ENCODE data around the gene KIRREL3. TPM values are rescaled to one million over a fixed set of nuclear protein-coding genes. Genes with fewer than 3 reads are reported as not detected.

KIRREL3 gene
- polyA plus RNA-seq, 1 donor (not counting 4 experiments of a cell fraction or from before 2014, with no cell fraction given) = 0.04 TPM

- no peak overlapping the region for H3K4me3 ChIP-seq (ENCODE audit: control insufficient read depth in 2 of 3, extremely low read depth in 1 of 3, insufficient read depth in 2 of 3, low read depth in 1 of 3, low read length in 3 of 3)
- no peak overlapping the region for H3K4me2 ChIP-seq (ENCODE audit: control insufficient read depth, extremely low read depth, insufficient read depth, low read depth, low read length)
- FAIRE-seq (no peak), DNase-seq (ENCODE audit: low read depth, low spot score) (no peak)
- no peaks in the 10 kb centered on the region for H4K20me1 ChIP-seq (ENCODE audit: control insufficient read depth, extremely low read depth, insufficient read depth, low read length)
- dilution Hi-C loops (cut with MboI; ENCODE audit: extremely low pct_ligation_motif_present, low sequenced_read_pairs) = no loop called here
- no peak overlapping the region for H2AFZ ChIP-seq (ENCODE audit: control insufficient read depth, low read length)
- H3K36me3 ChIP-seq (ENCODE audit: control insufficient read depth in 2 of 2, extremely low read depth in 1 of 2, insufficient read depth in 2 of 2, low read length in 2 of 2) = no peaks in the 10 kb centered on the region
- H3K4me1 ChIP-seq (ENCODE audit: control insufficient read depth, extremely low read depth, insufficient read depth, low read length) = no peaks in the 10 kb centered on the region
- H3K27ac ChIP-seq (ENCODE audit: control insufficient read depth, insufficient read depth, low read length) = no peak overlapping the region
- TF ChIP-seq EZH2 (IDR thresholded peaks at IDR 0.05; ENCODE audit: low read length) (no peak), CTCF (optimal IDR thresholded peaks at IDR 0.05 in 1 of 3, IDR thresholded peaks at IDR 0.05 in 1 of 3, conservative IDR thresholded peaks at IDR 0.05 in 1 of 3; ENCODE audit: extremely low read depth in 1 of 3, insufficient read depth in 2 of 3, low read length in 3 of 3) (no peak)
- peaks cover 12% of the 10 kb centered on the region for H3K27me3 ChIP-seq (ENCODE audit: control insufficient read depth, extremely low read depth, insufficient read depth, low read length)
- H3K79me2 ChIP-seq (ENCODE audit: control insufficient read depth, insufficient read depth, low read length) = no peaks in the 10 kb centered on the region
- H3K9me3 ChIP-seq (ENCODE audit: control insufficient read depth, low read depth, low read length) = no peaks in the 10 kb centered on the region
- H3K9me1 ChIP-seq (ENCODE audit: control insufficient read depth, extremely low read depth, insufficient read depth, low read length) = no peaks in the 10 kb centered on the region
- H3K9ac ChIP-seq (ENCODE audit: control insufficient read depth, extremely low read depth, insufficient read depth, low read length) = no peak overlapping the region
These were observed 397.1 kb downstream of the KIRREL3 start for GRCh38 chr11:126603486-126603885.

GRCh38 chr11:126602993-126603392, 397.6 kb downstream of the KIRREL3 start:
- Histone ChIP-seq H3K27me3 (ENCODE audit: control insufficient read depth, extremely low read depth, insufficient read depth, low read length) (peaks cover 12% of the 10 kb centered on the region), H3K4me3 (ENCODE audit: control insufficient read depth in 2 of 3, extremely low read depth in 1 of 3, insufficient read depth in 2 of 3, low read depth in 1 of 3, low read length in 3 of 3) (no peak overlapping the region), H3K9me1 (ENCODE audit: control insufficient read depth, extremely low read depth, insufficient read depth, low read length) (no peaks in the 10 kb centered on the region), H3K27ac (ENCODE audit: control insufficient read depth, insufficient read depth, low read length) (no peak overlapping the region), H4K20me1 (ENCODE audit: control insufficient read depth, extremely low read depth, insufficient read depth, low read length) (no peaks in the 10 kb centered on the region), H3K9ac (ENCODE audit: control insufficient read depth, extremely low read depth, insufficient read depth, low read length) (no peak overlapping the region), H3K9me3 (ENCODE audit: control insufficient read depth, low read depth, low read length) (no peaks in the 10 kb centered on the region), H3K4me2 (ENCODE audit: control insufficient read depth, extremely low read depth, insufficient read depth, low read depth, low read length) (no peak overlapping the region), H3K4me1 (ENCODE audit: control insufficient read depth, extremely low read depth, insufficient read depth, low read length) (no peaks in the 10 kb centered on the region), H3K79me2 (ENCODE audit: control insufficient read depth, insufficient read depth, low read length) (no peaks in the 10 kb centered on the region), H2AFZ (ENCODE audit: control insufficient read depth, low read length) (no peak overlapping the region), H3K36me3 (ENCODE audit: control insufficient read depth in 2 of 2, extremely low read depth in 1 of 2, insufficient read depth in 2 of 2, low read length in 2 of 2) (no peaks in the 10 kb centered on the region)
- DNase-seq (ENCODE audit: low read depth, low spot score) (no peak), FAIRE-seq (no peak)
- no peak for TF ChIP-seq EZH2 (IDR thresholded peaks at IDR 0.05; ENCODE audit: low read length)
- TF ChIP-seq CTCF (optimal IDR thresholded peaks at IDR 0.05 in 1 of 3, IDR thresholded peaks at IDR 0.05 in 1 of 3, conservative IDR thresholded peaks at IDR 0.05 in 1 of 3; ENCODE audit: extremely low read depth in 1 of 3, insufficient read depth in 2 of 3, low read length in 3 of 3) = no peak
- dilution Hi-C loops (cut with MboI; ENCODE audit: extremely low pct_ligation_motif_present, low sequenced_read_pairs) = no loop called here
